Measurements from ENCODE around the gene CD81.
A peak's percentile ranks its signal among the peaks of the same experiment; 100 is the strongest.

The CD81 gene

DNA sequence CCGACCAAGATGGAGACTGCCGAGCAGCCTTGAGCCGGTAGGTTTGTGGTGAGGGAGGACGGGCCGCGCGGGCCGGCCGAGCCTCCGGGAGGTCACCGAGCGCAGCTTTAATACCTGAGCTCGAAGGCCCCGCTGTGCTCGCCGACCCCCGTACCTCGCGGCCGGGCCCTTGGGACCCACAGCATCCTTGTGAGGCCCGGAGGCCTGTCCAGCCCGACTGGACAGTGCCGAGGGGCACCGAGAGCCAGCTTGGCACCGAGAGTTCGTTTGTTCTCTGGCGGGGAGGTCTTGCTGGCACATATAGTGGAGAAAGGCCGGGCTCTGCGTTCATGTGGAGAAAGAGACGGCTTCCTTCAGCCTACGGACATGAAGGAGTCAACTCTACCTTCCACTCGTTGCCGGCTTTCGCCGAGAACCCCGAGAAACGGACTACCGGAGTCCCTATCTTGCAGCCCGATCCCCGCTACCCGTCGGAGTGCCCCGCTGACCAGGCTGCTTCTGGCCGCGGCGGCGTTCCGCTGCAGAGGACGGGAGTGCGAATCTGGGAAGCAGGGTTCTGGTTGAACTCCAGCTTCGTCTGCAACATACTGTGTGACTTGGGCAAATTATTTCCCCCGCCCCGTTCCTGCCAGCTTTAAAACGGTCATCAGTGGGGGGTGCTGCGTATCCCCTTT, 23.8 kb downstream of the CD81 start:
- H3K27ac ChIP-seq: peak overlapping the region; percentile 91
- no peak for DNase-seq (ENCODE audit: low read depth, low spot score)

DNA sequence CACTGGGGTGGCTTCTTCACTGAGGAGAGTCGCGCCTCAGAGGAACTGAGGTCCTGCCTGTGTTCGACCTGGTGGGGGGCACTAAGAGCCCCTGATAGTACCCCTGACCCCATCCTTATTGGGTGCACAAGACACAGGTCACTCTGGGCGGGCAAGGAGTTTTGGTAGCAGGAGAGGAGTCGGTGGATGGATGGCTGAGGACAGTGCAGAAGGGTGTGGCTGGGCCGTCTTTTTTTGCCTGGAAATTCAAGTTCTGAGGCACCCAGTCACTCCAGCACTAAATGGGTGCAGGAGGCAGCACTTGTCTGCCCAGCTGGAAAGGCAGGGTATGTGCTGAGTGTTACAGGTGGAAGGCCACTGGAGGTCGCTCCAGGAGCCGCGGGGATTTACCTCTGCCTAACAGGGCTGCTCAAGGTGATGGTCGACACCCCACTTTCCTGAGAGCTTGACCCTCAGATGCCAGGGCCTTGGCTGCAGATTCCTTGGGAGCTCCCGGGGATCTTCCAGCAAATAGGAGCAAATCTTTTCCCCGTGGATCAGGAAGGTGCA, 24.4 kb downstream of the CD81 start:
- no peak for DNase-seq (ENCODE audit: low read depth, low spot score)
- peak overlapping the region; percentile 91 for H3K27ac ChIP-seq

GRCh38 chr11:2402106-2402505, 25.0 kb downstream of the CD81 start:
- no peak overlapping the region for H3K27ac ChIP-seq
- DNase-seq (ENCODE audit: low read depth, low spot score): no peak

DNA sequence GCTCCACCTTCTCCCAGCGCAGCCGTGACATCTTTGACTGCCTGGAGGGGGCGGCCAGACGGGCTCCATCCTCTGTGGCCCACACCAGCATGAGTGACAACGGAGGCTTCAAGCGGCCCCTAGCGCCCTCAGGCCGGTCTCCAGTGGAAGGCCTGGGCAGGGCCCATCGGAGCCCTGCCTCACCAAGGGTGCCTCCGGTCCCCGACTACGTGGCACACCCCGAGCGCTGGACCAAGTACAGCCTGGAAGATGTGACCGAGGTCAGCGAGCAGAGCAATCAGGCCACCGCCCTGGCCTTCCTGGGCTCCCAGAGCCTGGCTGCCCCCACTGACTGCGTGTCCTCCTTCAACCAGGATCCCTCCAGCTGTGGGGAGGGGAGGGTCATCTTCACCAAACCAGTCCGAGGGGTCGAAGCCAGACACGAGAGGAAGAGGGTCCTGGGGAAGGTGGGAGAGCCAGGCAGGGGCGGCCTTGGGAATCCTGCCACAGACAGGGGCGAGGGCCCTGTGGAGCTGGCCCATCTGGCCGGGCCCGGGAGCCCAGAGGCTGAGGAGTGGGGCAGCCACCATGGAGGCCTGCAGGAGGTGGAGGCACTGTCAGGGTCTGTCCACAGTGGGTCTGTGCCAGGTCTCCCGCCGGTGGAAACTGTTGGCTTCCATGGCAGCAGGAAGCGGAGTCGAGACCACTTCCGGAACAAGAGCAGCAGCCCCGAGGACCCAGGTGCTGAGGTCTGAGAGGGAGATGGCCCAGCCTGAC, 26.0 kb downstream of the CD81 start:
- no peak overlapping the region for H3K27ac ChIP-seq
- DNase-seq (ENCODE audit: low read depth, low spot score): no peak

GRCh38 chr11:2404735-2405196, 27.7 kb downstream of the CD81 start:
- no peak for DNase-seq (ENCODE audit: low read depth, low spot score)
- H3K27ac ChIP-seq: no peak overlapping the region

GRCh38 chr11:2406451-2406850, 29.3 kb downstream of the CD81 start:
- H3K27ac ChIP-seq: no peak overlapping the region
- DNase-seq (ENCODE audit: low read depth, low spot score): no peak

- H3K27ac ChIP-seq: no peak overlapping the region
- no peak for DNase-seq (ENCODE audit: low read depth, low spot score)
These were observed 29.8 kb downstream of the CD81 start for GRCh38 chr11:2406878-2407410.

DNA sequence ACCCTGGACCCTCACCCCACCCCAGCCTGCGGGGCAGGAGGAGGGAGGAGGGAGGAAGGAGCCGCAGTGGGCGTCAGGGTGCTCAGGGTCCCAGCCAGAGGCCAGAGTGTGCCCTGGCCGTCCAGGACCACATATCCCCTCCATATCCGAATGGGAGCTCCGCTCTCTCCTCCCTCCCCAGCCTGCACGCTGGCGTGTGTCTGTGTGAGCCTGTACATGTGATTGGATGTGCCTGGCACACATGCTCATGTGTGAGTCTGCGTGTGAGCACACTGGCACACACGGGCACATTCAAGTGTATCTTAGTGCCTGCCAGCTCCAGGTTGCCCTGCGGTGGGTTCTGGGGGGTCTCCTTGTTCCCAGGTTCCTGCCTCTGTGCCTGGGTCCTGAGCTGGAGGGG, 31.6 kb downstream of the CD81 start:
- no peak for DNase-seq (ENCODE audit: low read depth, low spot score)
- no peak overlapping the region for H3K27ac ChIP-seq

DNA sequence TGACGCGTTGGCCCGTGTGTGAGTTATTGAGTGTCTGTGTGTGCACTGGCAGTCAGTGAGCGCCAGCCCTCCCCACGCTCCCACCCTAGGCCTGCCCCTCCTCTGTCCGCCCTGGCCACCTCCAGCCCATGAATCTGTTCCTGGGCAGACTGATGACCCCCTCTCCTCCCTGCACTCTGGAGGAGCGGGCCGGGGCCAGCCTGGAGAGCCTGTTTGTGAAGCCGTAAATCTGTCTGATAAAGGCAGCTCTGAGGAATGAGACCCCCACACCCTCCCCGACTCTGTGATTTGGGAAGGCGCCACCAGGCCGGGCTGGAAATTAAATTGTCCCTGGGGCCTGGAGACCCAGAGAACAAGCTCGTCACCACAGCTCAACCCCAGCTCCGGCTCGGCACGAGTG, 32.0 kb downstream of the CD81 start:
- DNase-seq (ENCODE audit: low read depth, low spot score): no peak
- H3K27ac ChIP-seq: no peak overlapping the region

DNA sequence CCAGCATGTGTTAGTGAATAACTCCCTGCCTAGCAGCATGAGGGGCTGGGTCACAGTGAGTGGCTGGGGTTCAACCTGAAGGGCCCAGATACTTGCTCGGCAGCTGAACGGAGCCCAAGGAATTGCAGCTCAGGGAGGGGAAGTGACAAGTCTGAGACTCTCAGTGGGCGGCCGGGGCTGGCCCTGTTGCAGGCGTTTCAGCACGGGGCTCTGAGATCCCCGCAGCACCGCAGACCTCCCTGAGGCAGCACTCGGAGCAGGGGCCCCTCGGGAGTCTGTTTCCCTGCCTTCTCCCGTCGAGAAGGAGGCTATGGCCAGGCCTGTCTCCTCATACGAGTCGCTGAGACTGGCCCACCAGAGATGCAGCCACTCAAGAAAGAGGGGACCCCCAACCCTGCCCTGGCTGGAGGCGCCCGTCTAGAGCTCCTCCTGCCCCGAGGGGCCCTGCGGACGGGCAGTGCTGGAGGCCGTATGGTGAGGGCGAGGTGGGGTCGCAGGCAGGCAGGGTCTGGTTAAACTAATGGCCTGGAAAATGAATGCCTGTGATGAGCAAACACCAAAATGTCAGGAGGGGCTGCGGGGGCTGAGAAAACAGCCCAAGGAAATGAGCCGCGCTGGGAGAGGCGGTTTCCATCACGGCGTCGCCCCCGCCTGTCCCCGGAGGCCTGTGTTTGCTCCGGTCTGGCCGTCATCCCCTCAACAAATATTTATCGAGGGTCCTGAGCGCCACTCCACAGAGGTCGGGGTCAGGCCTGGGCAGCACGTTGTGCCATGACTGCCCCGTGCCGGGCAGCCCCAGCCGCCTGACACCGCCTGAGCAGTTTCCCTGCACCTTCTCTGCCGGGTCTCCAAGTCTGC, 32.7 kb downstream of the CD81 start:
- no peak for DNase-seq (ENCODE audit: low read depth, low spot score)
- no peak overlapping the region for H3K27ac ChIP-seq

- H3K27ac ChIP-seq: no peak overlapping the region
- no peak for DNase-seq (ENCODE audit: low read depth, low spot score)
These were observed 33.5 kb downstream of the CD81 start for GRCh38 chr11:2410616-2411015.

- no peak overlapping the region for H3K27ac ChIP-seq
- no peak for DNase-seq (ENCODE audit: low read depth, low spot score)
These were observed 34.6 kb downstream of the CD81 start for GRCh38 chr11:2411446-2412305.

DNA sequence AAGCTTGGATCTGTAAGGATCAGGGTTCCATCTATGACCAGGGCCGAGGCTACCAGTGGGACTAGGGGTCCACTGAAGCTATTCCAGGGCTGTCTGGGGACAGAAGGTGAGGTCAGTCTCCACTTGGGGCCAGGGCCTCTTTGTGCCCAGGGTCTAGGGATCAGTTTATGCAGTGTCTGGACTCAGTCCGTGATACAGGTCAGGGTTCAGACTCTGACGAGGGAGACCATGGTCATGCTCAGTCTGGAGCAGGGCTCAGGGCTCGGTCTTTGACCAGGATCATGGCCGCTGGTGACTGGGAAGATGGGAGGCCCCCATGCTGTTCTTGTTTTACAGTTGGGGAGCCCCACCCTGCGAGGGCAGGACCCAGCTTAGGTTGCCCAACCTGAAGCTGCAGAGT, 35.2 kb downstream of the CD81 start:
- DNase-seq (ENCODE audit: low read depth, low spot score): no peak
- H3K27ac ChIP-seq: no peak overlapping the region

DNA sequence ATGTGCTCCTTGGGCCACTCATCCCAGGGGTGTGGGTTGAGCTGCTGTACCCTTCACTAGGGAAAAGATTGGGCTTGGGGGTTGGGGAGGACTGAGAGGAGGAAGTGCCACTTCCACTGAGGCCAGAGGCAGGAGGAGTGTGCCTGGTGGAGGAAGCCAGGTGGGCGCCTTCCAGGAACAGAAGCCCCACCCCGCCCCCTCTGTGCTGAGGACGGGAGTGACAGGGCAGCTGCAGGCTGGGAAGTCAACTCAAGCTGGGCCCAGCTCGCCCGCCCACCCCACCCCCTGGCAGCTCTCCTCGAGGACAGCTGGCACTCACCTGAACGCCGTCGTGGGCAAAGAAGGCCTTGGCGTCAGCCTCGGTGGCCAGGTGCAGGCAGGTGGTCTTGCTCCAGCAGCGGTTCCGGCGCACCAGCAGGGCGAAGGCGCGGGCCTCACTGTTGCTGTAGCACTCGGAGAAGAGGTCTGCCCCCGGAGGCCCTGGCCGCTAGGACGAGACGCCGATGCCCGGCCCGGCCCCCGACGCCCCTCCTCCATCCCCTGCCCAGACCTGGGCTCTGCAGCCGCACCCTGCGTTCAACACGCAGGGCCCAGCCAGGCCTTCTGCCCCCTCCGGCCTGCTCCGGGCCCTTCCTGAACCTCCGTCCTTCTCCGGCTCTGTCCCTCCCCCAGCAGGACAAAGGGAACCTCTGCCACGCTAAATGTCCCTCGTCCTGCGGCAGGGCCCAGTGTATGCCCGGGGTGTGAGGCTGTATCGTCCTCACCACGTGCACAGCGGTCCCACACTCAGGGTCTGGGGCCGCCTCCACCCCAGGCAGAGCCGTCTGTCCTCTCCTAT, 36.9 kb downstream of the CD81 start:
- no peak for DNase-seq (ENCODE audit: low read depth, low spot score)
- H3K27ac ChIP-seq: no peak overlapping the region

GRCh38 chr11:2414616-2415015, 37.5 kb downstream of the CD81 start:
- no peak overlapping the region for H3K27ac ChIP-seq
- DNase-seq (ENCODE audit: low read depth, low spot score): no peak

- DNase-seq (ENCODE audit: low read depth, low spot score): no peak
- H3K27ac ChIP-seq: no peak overlapping the region
These were observed 38.1 kb downstream of the CD81 start for GRCh38 chr11:2415171-2415570.

DNA sequence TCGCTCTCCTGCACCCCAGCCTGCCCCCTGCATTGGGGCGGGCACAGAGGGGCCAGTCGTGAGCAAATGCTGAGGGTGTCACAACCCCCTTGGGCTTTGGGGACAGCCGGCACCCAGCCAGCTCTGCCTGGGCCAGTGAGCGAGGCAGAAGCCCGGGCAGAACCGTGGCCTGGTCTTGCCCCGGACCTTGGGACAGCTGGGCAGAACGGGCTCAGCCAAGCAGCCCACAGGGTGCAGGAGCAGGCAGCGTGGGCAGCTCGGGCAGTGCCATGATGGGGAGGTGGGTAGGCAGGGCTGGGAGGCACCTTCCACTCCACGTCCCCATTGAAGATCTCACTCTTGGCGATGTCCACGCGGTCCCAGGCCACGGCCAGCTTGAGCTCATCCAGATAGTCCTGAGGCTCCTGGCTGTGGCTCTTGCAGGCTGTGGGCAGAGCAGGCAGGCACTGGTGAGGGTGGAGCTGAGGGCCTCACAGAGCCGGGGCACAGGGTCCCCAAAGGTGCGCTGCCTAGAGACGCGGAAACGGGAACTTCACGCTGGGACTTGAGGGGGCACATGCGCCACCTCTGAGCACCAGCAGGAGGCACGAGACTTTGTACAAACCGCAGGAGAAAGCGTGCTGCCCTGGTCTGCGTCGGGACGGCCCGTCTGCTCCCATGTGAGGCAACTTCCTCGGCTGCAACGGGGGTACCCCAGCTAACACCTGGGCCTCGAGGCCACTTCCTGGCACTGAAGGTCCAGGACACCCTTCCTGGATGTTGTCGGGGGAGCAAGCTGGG, 38.7 kb downstream of the CD81 start:
- H3K27ac ChIP-seq: no peak overlapping the region

GRCh38 chr11:2416765-2417164, 39.7 kb downstream of the CD81 start:
- no peak for DNase-seq (ENCODE audit: low read depth, low spot score)
- no peak overlapping the region for H3K27ac ChIP-seq

More for the DNA sequence above, 38.7 kb downstream of the CD81 start:
- no peak for DNase-seq (ENCODE audit: low read depth, low spot score)
